A549 treated with DMSO at 1 μM for 4 hours (cell line): ENCODE measurements around the gene HOXB4. TPM values are rescaled to one million over a fixed set of nuclear protein-coding genes. Genes with fewer than 3 reads are reported as not detected.

Experiments used
- total RNA-seq: library from RNA; stranded (reverse); fragments of 200-300 nt; extraction: Qiagen RNA extraction; gene quantifications from 5 replicates; pipeline ENCODE4 v1.2.3, GENCODE V29; 2022; ENCODE audit warnings: low read depth

HOXB4 gene
- 0.08 to 0.18 TPM (median 0.16 TPM) in 5 replicates for total RNA-seq

DNA sequence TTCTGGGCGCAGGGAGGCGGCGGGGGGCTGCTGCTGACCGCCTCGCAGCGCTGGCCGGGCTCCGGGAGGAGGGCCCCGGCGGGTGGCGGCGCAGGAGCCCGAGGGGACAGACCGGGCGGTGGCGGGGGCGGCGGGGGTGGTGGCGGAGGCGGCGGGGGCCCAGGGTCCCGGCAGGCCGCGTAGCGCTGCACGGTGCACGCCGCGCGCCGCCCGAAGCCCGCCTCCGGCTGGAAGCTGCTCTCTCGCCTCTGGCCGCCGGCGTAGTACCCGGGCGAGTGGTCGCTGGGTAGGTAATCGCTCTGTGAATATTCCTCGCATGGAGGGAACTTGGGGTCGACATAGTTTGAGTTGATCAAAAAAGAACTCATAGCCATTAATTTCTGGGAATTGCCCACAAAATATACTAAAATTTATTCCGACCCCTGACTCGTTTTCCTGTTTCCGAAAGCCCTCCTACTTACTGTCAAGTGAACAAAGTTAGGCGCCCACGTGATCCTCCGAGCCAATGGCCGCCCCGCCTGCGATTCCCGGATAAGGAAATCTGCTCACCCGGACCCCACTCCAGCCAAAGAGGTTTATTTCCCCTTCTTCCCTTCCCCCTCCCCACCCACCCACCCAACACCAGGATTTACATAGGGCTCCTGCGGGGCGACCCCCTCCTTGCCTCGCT lies at the start of gene HOXB4:
Gene HOXB4, minus strand, starts transcription at position 405 of the 670 bp plus-strand sequence. Its CDS starts 31 bp downstream, at position 374.

DNA sequence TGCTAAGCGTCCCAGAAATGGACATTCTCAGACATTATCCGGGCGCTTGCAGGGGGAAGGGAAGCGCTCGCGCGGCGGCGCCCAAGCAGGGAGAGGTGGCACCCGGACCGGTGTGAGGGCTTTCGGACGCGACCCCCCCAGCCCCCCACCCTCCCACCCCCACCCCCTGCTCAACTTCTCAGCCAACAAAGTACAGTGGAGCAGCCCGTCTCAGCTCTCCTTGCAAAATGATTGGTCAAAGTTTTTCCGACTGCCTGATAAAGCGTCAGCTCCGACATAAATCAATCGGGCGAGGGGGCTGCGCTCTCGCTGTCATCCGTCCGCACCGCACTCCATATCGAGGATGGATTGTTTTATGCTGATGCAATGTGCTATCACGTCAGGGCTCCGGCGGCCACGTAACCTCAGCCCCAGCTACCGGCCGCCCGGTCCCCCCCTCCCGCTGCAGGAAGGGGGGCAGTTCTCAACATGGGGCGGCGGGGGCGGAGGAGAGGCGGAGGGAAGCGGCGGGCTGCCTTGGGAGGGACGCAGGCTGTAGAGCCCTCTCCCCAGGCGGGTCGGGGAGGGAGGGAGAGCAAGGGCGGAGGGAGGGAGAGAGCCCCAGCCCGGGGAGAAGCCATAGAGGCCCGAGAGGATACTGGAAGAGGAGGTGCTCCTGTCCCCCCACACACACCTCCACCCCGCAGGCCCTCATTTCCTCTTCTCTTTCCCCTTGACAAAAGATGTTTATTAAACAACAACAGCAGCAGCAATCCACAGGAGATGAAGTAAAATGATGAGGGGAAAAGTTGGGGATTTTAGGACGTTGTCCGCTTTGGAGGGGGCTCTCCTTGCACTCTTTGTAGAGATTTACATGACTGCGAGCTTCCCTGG lies 48.3 kb upstream of the HOXB4 start, which contains the start of gene HOXB9:
Gene HOXB9, minus strand, starts transcription at position 114 of the 873 bp plus-strand sequence. Its CDS starts 89 bp downstream, at position 25.

DNA sequence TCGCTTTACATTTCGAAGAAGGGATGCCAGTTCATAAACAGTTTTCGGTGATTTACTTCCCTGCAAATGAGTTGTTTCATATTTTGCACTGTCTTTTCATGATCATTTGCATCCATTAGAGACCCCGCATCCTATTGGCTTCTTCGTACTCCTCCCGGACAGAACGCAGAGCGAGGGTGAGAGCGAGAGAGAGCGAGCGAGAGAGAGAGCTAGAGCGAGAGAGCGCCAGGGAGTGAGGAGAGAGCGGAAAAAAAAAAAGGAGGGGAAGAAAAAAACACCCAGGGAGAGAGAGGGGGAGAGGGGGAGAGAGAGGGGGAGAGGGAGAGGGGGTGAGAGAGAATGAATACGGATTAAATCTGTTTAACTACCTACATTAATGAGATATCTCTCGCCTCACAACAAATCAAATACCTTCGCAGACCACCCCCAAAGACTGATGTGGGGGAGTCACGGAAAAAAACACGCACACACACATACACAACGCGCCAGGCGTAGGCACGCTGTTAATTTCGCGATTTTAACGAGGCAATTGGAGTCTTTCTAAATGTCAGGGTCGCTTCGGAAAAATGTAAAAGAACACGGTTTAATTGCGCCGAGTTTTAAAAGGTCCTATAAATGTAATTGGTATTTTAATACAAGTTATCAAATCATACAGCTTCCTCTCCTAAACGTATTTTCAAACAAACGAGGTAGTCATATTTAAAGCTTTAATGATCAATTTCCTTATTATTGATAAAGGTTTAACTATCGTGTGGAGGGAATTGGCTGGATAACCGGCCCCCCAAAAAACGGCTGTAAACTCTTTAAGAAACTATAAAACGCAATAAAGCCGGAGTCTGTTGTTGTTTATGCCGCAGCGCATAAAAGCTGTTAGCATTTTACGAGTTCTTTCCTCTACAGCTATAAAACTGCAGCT lies 37.2 kb upstream of the HOXB4 start, which contains the start of gene HOXB8:
Gene HOXB8, minus strand, starts transcription at position 246 of the 916 bp plus-strand sequence. CDS start 588 bp downstream, outside the sequence.

DNA sequence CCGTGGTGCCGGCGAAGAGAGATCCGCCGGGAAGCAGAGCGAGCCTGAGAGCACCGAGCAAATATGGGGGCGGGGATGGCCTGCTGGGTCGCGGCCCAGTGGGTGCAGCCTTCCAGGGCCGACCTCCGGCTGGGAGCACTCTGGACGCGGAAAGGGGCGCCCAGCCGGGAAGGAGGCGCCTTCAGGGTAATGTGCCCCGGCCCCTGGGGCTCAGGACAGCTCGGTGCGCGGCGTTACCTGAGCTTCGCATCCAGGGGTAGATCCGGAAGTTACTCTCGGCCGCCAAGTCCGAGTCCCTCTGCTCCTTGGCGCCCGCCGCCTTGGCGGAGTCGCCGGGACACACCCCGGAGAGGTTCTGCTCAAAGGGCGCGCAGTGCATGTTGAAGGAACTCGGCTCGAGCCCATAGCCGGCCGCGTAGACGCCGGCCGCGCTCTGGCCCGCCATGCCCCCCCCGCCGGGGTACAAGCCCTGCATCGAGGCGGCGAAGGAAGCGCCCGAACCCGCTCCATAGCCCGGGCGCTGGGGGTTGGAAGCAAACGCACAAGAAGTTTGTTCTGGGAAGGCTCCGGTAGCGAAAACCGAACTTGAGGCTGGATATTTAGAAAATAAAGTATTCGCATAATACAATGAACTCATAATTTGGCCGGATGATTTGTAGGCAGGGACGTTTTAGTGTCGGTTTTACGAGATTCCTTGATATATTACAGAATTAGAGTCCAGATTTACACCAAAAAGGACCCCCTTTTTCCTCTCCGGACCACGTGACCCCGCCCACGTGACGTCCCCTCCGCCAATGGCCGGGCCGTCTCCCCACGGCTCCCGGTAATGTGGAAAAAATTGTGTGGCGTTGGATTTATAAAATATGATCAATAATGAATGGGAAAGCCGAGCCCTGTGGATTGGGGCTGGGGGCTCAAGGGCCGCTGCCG lies 32.4 kb upstream of the HOXB4 start, which contains the start of gene HOXB7:
Gene HOXB7, minus strand, starts transcription at position 736 of the 930 bp plus-strand sequence. Its CDS starts 99 bp downstream, at position 637.

DNA sequence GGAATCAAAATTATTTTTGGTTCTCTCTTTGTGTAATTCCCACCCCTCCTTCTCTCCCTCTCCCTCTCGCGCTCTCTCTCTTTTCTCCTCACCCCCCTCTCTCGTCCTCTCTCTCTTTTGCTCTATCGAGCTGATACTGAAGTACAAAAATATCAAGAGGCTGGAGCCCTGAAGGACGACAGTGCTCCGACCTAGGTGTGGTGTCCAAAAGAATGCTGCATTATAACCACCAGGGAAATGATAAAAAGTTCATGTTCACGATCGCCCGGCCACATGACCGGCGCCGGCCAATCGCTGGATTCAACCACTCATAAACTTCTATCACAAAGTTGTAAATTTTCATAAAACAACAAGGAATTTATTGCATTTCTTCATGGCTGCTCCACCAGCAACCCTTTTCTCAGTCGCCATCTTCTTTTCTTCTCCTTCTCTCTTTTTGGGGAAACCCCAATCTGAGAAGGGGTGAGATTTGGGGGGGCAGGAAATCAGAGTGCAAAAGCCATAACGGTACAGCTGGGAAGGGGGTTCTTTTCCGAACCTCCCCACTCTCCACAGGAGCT lies 26.7 kb upstream of the HOXB4 start, which contains the start of gene HOXB6:
Gene HOXB6, minus strand, starts transcription at position 217 of the 560 bp plus-strand sequence. CDS start 6,836 bp downstream, outside the sequence.

DNA sequence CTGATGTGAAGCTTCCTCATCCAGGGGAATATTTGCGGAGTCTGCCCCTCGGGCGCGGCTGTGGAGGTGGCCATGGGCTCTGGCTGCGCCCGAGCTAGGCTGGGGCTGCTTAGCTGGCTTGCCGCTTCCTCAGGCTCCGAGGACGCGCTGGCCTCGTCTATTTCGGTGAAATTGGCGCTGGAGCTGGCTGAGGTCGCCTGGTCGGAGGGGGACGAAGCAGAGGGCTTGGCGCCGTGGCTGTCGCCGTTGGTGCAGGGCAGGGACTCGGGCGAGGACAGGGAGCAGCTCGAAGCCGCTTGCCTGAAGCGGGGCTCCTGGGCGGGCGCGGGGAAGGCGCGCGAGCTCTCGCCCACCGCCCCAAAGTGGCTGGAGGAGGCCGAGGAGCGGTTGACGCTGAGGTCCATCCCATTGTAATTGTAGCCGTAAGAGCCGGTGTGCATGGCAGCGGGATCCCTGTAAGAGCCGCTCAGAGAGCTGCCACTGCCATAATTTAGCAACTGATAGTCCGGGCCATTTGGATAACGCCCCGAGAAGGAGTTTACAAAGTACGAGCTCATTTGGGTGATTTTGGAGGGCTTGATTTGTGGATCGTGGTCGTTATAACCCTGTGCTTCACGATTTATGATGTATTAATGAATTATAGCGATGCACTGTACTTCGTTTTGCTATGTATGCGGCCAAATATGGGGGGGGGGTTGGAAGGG lies 15.1 kb upstream of the HOXB4 start, which contains the start of gene HOXB5:
Gene HOXB5, minus strand, starts transcription at position 654 of the 704 bp plus-strand sequence. Its CDS starts 97 bp downstream, at position 557.

DNA sequence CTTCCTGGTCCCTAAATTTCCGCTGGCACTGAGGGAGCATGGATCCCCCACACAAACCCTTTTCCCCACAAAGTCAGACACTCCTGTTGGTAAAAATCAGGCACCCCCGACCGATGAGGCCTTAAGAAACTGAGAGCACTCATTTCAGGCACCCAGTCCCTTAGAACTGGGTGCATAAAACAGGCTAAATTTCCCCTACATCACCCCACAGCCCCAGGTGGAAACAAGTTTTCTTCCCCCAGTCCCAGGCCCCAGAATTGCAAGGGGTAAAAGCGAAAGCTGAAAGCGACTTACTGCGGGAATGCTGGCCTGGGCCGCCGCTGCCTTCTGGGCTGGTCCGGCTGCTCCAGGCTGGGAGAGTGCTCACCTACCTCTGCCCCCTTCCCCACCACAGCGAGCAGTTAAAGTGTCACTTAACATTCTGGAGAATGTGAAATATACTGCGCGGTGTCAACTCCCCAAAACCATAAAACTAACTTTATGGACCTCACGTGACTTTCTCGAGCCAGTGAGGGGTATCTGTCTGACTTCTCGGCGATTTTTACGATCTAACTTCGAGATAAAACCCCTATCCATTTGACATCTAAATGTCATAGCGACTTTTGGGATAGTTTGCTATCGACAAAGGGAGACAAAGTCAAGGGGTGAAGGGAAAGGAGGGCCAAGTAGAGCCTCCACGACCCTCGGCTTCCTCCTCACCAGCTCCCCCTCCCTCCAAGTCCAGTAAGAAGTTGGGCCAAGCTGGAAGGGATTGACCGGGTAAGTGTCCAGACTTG lies 11.9 kb upstream of the HOXB4 start, which contains the start of gene HOXB3:
Gene HOXB3, minus strand, starts transcription at position 411 of the 776 bp plus-strand sequence. CDS start 37,767 bp downstream, outside the sequence.

DNA sequence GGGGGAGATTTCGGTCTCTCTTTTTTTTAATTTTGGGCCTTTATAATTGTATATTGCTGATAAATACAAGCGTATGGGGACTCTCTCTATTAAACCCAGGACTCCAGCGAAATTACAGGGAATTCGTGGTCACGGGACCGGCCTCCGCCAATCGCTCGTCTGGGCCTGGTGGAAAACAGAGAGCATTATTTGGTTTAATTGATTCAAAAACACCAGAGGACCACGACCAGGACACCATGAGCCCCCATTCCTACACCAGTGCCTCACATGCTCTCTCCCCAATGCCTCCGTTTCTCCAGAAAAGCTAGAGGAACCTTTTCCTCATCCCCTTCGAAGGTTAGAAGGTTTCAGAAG lies 33.2 kb downstream of the HOXB4 start, which contains the start of gene HOXB2:
Gene HOXB2, minus strand, starts transcription at position 88 of the 354 bp plus-strand sequence. CDS start 198 bp downstream, outside the sequence.

DNA sequence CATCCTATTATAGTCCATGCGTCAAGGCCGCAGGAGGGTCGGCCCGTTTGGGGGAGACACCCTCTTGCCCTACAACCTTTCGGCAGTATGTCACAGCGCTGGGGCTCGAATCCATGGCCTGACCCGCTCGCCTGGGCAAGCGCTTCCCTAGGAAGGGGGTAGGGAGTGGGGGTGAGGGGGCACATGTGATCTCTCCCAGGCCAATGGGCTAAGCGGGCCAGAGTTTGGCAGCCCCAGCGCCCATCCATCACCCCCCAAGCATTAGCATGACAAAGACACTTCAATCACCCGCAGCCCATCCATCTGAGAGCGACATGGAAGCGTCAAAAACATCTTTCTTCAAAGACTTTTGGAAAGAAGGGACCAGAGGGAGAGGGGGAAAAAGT lies 47.3 kb downstream of the HOXB4 start, which contains the start of gene HOXB1:
Gene HOXB1, minus strand, starts transcription at position 125 of the 386 bp plus-strand sequence. Its CDS starts 107 bp downstream, at position 18.

Other genes starting within 250 kb of the HOXB4 start
- gene SKAP1, start 148.1 kb downstream of the HOXB4 start, total RNA-seq, result 0.08 to 0.14 TPM in 2 of 5 replicates, not detected in the others
- gene HOXB1, start 47.3 kb downstream of the HOXB4 start, total RNA-seq, result not detected in 5 replicates
- 0.43 to 0.74 TPM (median 0.70 TPM) in 5 replicates for gene HOXB2, start 33.2 kb downstream of the HOXB4 start, total RNA-seq
- gene HOXB3, start 11.9 kb upstream of the HOXB4 start, total RNA-seq, result 4.6 to 5.8 TPM (median 5.5 TPM) in 5 replicates
- 1.2 to 3.3 TPM (median 2.4 TPM) in 5 replicates for gene HOXB5, start 15.4 kb upstream of the HOXB4 start, total RNA-seq
- 4.7 to 7.8 TPM (median 7.0 TPM) in 5 replicates for gene HOXB6, start 26.6 kb upstream of the HOXB4 start, total RNA-seq
- 27.0 to 35.8 TPM (median 31.6 TPM) in 5 replicates for gene HOXB7, start 32.7 kb upstream of the HOXB4 start, total RNA-seq
- 6.1 to 9.0 TPM (median 7.9 TPM) in 5 replicates for gene HOXB8, start 36.9 kb upstream of the HOXB4 start, total RNA-seq
- gene HOXB9, start 48.0 kb upstream of the HOXB4 start, total RNA-seq, result 8.1 to 10.1 TPM (median 8.4 TPM) in 5 replicates
- gene PRAC1, start 144.2 kb upstream of the HOXB4 start, total RNA-seq, result not detected in 5 replicates
- not detected in 5 replicates for gene PRAC2, start 144.8 kb upstream of the HOXB4 start, total RNA-seq
- gene HOXB13, start 150.4 kb upstream of the HOXB4 start, total RNA-seq, result 1.7 to 2.7 TPM (median 2.3 TPM) in 5 replicates
- gene TTLL6, start 238.9 kb upstream of the HOXB4 start, total RNA-seq, result 0.50 to 0.60 TPM (median 0.56 TPM) in 5 replicates